Hematopoietic multipotent progenitor cell treated with erythropoietin and hydrocortisone succinate and interleukin-3 and kit ligand, for 4 days (in vitro differentiated cells): ENCODE results near the gene SLC4A1AP.

Experiments
- DNase-seq: peaks from one replicate; pipeline ENCODE4 v3.0.0-alpha.2; 2015

The SLC4A1AP gene

DNA sequence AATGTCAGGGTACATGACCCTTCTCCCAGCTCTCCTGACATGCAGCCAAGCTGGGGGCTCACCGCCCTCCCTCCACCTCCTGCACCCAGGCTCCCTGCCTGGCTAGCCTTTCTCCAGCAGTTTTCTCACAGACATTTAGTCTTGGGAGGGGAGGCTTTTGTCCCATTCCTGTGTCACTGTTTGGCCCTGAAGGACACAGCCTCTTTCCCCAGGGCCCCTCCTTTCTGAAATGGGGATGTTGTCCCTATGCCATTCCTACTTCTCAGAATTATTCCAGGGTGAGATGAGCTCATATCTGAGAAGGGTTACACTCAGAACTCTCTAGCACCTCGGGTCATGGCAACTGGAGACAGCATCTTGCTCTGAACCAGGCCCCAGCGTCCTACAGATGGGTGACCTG lies 60.5 kb downstream of the SLC4A1AP start:
- no peak for DNase-seq

DNA sequence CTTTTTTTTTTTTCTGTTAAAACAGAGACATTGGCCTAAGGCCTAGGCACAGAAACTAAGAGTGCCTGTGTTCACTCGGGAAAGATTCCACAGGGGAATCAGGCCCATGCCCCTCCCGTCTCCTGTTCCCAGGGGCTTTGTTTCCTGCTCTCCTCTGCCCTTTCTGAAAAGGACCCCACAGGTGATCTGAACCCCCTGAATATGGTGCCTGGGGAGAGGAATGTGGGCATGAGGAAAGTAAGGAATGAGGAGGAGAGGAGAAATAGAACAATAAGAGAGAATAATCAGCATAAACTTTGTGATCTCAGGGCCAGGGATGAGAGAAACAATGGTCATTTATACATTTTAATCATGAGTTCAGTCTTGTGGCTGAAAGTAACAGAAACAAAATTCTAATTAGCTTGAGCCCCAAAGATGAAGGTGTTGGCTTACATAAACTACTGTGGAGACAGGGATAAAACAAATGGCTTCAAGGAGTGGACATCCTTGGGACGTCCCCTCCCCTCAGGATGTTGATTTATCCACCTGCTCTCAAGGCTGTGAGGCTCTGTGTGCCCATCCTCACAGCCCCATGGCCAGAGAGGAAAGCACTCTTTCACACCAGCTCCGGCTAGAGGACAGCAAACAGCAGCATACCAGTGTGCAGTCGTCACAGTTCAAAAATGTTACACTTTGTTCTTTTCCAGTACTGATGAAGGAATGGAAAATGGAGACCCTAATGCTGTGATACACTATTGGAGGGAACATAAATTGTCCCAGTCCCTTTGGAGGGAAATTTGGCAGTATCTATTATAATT lies 61.4 kb downstream of the SLC4A1AP start:
- DNase-seq, result no peak

- DNase-seq, result peak; percentile 41
These were observed 63.6 kb downstream of the SLC4A1AP start for GRCh38 chr2:27727257-27727656.

DNA sequence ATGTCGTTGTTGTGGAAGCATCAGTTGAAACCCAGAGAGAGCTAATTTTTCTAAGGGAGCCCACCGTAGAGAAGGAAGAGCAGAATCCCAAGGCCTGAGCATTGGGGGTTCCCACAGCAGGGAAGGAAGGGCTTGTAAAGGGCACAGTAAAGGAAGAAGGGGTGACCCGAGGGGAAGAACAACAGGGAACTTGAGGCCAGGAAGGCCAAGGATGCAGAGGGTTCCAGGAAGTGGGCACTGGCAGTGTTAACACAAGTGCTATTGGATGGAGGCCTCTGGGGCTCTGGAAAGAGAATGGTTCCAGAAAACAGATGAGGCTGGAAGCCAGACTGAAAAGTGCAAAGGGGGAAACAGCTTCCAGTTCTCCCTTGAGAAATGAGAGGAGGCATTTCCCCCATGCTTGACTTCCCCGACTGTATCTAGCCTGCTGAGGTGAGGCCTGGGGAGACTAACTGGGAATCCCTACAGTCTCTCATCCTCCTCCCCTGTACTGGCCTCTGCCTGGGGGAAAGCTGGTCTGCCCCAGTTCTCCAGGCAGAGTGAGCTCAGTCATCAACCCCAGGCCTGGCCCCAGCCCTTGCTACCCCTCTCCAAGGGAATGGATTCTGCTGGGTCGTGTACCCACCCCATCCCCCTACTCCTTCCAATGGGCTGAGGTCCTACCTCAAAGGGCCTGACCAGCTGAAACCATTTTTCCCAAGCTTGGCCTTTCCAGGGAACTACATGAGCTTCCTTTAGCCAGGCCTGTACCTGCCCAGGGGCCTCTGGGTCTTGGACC lies 64.6 kb downstream of the SLC4A1AP start:
- DNase-seq, result no peak

- no peak for DNase-seq
These were observed 65.5 kb downstream of the SLC4A1AP start for GRCh38 chr2:27729198-27729597.

DNA sequence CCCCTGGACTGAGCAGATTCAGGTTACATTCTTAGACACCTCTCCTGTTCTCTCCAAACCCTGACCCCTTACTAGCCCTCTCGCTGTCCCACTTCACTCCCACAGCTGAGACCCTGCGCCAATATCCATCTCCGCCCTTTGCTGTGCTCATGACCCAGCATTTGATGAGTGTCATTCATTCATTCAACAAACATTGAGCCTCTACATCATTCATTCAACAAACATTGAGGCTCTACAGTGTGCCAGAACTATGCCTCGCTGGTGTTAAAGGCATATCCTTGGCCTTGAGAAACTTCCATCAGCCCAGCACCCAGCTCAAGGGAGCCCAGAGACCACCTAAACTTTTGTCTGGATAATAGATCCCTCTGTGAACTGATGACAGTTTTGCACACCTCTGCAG lies 65.9 kb downstream of the SLC4A1AP start:
- DNase-seq, result no peak

- DNase-seq, result no peak
These were observed 66.6 kb downstream of the SLC4A1AP start for GRCh38 chr2:27730261-27730662.

- no peak for DNase-seq
These were observed 67.4 kb downstream of the SLC4A1AP start for GRCh38 chr2:27730980-27731691.

GRCh38 chr2:27734305-27734704 lies 70.6 kb downstream of the SLC4A1AP start:
- DNase-seq, result no peak

GRCh38 chr2:27735263-27735904 lies 71.7 kb downstream of the SLC4A1AP start:
- peak; percentile 82 for DNase-seq

GRCh38 chr2:27736031-27736889 lies 72.6 kb downstream of the SLC4A1AP start:
- DNase-seq, result no peak

DNA sequence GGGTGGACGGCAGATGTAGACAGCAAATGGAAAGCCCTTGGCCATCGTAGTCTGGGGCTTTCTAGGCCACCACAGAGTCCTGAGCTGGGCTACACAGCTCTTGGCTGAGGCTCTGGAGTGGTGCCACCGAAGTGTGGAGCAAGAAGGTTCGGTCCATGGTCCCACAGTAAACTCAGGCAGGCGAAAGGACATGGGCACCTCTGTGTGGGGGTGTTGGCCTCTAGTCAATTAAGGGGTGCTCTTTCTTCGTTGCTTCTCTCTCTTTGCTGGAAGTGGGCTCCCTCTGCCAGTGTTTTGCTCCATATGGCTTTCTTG lies 73.2 kb downstream of the SLC4A1AP start:
- DNase-seq, result no peak

DNA sequence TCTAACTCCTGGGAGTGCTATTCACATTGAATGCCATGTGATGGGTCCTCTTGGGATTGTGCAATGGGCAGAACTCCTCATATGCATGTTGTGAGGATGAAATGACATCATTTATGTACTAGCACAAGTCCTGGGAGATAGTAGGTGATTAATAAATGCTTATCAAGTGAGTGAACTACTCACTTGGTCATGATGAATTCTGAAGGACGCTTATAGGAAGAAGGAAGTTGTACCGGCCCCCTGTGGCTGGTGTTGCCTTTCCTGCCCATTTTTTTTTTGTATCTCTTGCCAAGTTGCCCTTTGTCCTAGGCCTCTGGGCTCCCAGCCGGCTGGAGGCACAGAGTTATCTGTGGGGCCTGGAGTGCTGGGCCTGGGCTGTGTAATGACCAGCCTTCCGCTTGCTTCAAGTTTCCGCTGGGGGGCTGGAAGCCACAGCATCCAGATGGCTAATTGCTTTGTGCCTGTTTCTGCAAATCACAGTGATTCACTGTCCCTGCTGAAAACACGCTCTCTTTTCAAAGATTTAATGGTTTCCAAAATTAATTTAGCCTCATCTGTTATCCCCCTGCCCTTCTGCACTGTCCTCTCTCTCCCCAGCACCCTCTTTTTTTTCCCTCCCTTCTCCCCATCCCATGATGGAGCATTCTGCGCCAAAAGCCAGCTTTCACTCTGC lies 74.1 kb downstream of the SLC4A1AP start:
- DNase-seq, result no peak

GRCh38 chr2:27738349-27739057 lies 74.8 kb downstream of the SLC4A1AP start:
- DNase-seq, result no peak

DNA sequence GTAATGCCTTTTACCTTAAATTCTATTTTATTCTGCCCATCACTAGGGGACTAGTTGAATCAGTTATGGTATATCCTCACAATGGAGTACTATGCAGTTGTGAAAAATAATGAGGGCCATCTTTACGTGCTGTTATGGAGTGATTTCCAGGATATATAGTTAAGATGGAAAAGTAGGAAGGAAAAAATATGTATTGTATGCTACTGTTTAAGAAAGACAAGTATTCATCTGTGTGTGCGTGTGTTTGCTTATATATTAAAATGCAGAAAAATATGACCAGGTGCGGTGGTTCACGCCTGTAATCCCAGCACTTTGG lies 75.3 kb downstream of the SLC4A1AP start:
- DNase-seq, result no peak

DNA sequence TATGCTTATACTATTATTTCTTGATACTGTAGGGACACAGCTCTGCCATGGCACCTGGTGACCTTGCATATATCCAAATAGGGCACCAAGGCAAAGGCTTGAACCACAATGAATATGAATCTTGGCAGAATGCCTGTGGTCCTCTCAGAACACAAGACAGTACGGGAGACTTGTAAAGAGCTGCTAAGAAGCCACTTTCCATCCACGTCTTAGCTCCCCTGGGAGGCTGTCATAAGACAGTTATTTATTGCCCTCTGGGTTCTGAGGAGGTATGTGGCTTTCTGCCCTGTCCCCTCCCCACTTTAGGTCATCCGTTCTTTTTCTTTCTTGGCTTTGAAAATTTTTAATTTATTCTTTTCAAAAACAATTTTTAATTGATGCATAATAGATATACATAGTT lies 78.0 kb downstream of the SLC4A1AP start:
- DNase-seq, result no peak

DNA sequence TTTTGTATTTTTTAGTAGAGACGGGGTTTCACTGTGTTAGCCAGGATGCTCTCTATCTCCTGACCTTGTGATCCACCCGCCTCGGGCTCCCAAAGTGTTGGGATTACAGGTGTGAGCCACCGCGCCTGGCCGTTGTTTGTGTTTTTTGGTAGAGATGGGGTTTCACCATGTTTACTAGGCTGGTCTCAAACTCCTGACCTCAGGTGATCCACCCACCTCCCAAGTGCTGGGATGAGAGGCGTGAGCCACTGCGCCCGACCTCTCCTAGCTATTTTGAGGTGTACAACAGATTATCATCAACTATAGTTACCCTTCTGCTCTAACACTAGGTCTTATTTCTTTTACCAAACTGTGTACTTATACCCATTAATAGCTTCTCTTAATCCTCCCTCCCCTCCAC lies 78.9 kb downstream of the SLC4A1AP start:
- DNase-seq, result no peak
